ENCODE data around the gene ECI1. TPM values are rescaled to one million over a fixed set of nuclear protein-coding genes. Genes with fewer than 3 reads are reported as not detected.

The ECI1 gene
- total and polyA plus RNA-seq, 2 of the 13 experiments (the other 11 are each of a cell fraction or from before 2014, with no cell fraction given): 82.0 to 102 TPM

GRCh38 chr16:2226245-2226793 is 25.1 kb downstream of the ECI1 start (continued):
- peak; percentile 88 for TF ChIP-seq RXRB (CRISPR knock-in tag; IDR thresholded peaks at IDR 0.05; ENCODE audit: borderline replicate concordance)
- no peak for TF ChIP-seq ARNT (IDR thresholded peaks at IDR 0.05)
- peak; percentile 54; the same call in 1 of the 2 replicates for TF ChIP-seq NR2C2 (CRISPR knock-in tag; IDR thresholded peaks at IDR 0.05; ENCODE audit: borderline replicate concordance)
- peak; percentile 97 for TF ChIP-seq RARA (CRISPR knock-in tag; IDR thresholded peaks at IDR 0.05)
- TF ChIP-seq, protein P1, sequence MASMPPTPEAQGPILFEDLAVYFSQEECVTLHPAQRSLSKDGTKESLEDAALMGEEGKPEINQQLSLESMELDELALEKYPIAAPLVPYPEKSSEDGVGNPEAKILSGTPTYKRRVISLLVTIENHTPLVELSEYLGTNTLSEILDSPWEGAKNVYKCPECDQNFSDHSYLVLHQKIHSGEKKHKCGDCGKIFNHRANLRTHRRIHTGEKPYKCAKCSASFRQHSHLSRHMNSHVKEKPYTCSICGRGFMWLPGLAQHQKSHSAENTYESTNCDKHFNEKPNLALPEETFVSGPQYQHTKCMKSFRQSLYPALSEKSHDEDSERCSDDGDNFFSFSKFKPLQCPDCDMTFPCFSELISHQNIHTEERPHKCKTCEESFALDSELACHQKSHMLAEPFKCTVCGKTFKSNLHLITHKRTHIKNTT (CRISPR knock-in tag; IDR thresholded peaks at IDR 0.05): no peak
- TF ChIP-seq MTF1 (CRISPR knock-in tag; IDR thresholded peaks at IDR 0.05): no peak
- no peak for TF ChIP-seq HOXD1 (CRISPR knock-in tag; IDR thresholded peaks at IDR 0.05)
- TF ChIP-seq SMARCE1 (IDR thresholded peaks at IDR 0.05; ENCODE audit: borderline replicate concordance): no peak
- peak; percentile 20; the same call in 1 of the 2 replicates for TF ChIP-seq IRF2 (CRISPR knock-in tag; IDR thresholded peaks at IDR 0.05)
- peak; percentile 81 for TF ChIP-seq NR2F6 (IDR thresholded peaks at IDR 0.05)
- peak; percentile 83 for TF ChIP-seq NR2F6 (CRISPR knock-in tag; IDR thresholded peaks at IDR 0.05)
- TF ChIP-seq ZNF670 (CRISPR knock-in tag; IDR thresholded peaks at IDR 0.05; ENCODE audit: borderline replicate concordance): no peak
- TF ChIP-seq, protein P2, sequence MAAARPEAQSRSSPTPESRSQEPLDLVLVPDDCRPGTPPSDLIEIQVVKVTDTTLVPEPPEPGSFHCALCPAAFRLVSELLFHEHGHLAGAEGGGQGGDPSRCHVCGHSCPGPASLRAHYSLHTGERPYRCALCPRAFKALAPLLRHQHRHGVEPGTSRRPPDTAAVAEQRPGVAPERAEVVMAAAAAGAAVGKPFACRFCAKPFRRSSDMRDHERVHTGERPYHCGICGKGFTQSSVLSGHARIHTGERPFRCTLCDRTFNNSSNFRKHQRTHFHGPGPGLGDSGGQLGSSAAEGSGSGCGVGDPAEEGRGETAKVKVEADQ (CRISPR knock-in tag; IDR thresholded peaks at IDR 0.05; ENCODE audit: borderline replicate concordance): no peak
- no peak for TF ChIP-seq AGO1 (IDR thresholded peaks at IDR 0.05; ENCODE audit: low read depth, low read length, poor library complexity, severe bottlenecking)
- TF ChIP-seq, protein P3, sequence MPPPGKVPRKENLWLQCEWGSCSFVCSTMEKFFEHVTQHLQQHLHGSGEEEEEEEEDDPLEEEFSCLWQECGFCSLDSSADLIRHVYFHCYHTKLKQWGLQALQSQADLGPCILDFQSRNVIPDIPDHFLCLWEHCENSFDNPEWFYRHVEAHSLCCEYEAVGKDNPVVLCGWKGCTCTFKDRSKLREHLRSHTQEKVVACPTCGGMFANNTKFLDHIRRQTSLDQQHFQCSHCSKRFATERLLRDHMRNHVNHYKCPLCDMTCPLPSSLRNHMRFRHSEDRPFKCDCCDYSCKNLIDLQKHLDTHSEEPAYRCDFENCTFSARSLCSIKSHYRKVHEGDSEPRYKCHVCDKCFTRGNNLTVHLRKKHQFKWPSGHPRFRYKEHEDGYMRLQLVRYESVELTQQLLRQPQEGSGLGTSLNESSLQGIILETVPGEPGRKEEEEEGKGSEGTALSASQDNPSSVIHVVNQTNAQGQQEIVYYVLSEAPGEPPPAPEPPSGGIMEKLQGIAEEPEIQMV (CRISPR knock-in tag; IDR thresholded peaks at IDR 0.05; ENCODE audit: low read depth): no peak
- TF ChIP-seq TP53 (CRISPR knock-in tag; conservative IDR thresholded peaks at IDR 0.05): no peak
- no peak for TF ChIP-seq SMC3 (IDR thresholded peaks at IDR 0.05; ENCODE audit: low read length)
- TF ChIP-seq ZNF234 (CRISPR knock-in tag; conservative IDR thresholded peaks at IDR 0.05): no peak
- TF ChIP-seq PTBP1 (IDR thresholded peaks at IDR 0.05; ENCODE audit: low read depth, low read length, poor library complexity, severe bottlenecking): no peak
- TF ChIP-seq ZSCAN9 (CRISPR knock-in tag; IDR thresholded peaks at IDR 0.05; ENCODE audit: borderline replicate concordance): 0 out of 2 replicates have a peak, but pooled peaks have one; percentile 38
- TF ChIP-seq PPARG (CRISPR knock-in tag; conservative IDR thresholded peaks at IDR 0.05): peak; percentile 66; the same call in 1 of the 2 replicates
- no peak for TF ChIP-seq KLF12 (CRISPR knock-in tag; IDR thresholded peaks at IDR 0.05; ENCODE audit: borderline replicate concordance)
- no peak for TF ChIP-seq IRX3 (CRISPR knock-in tag; IDR thresholded peaks at IDR 0.05; ENCODE audit: borderline replicate concordance, low read depth)
- TF ChIP-seq TEF (CRISPR knock-in tag; IDR thresholded peaks at IDR 0.05): no peak
- no peak for TF ChIP-seq MBNL3 (CRISPR knock-in tag; conservative IDR thresholded peaks at IDR 0.05)
- TF ChIP-seq CBX5 (CRISPR knock-in tag; IDR thresholded peaks at IDR 0.05; ENCODE audit: borderline replicate concordance): peak; percentile 48; the same call in 1 of the 2 replicates
- TF ChIP-seq FIP1L1 (IDR thresholded peaks at IDR 0.05; ENCODE audit: borderline replicate concordance, insufficient read depth, low read depth, low read length): no peak
- no peak for TF ChIP-seq MYC (CRISPR knock-in tag; IDR thresholded peaks at IDR 0.05; ENCODE audit: borderline replicate concordance)
- no peak for TF ChIP-seq ZMYM4 (CRISPR knock-in tag; IDR thresholded peaks at IDR 0.05)
- TF ChIP-seq ZNF629 (CRISPR knock-in tag; conservative IDR thresholded peaks at IDR 0.05): no peak

Data from HepG2 (cell line).